Adrenal gland (tissue), 5 donors: ENCODE results near the gene DOCK7.

Source experiments
- CTCF ChIP-seq, 6 experiments: fragments of 450-650 bp in 4 of 6; fragments of 200-600 bp in 2 of 6; sonication (generic) in 1 of 6; IDR thresholded peaks; 1 replicate in 5 of 6; 2 replicates in 1 of 6; pipeline versions ENCODE4 v1.5.1 to v1.8.0; 2016 to 2021; ENCODE audit warnings: antibody characterized with exemption in 6 of 6, mild to moderate bottlenecking in 2 of 6, moderate library complexity in 1 of 6
- POLR2A ChIP-seq, 2 donors: fragments of 450-650 bp; IDR thresholded peaks; one replicate each; pipeline ENCODE4 v1.6.1; 2017; ENCODE audit warnings: antibody characterized with exemption in 2 of 2, mild to moderate bottlenecking in 2 of 2, moderate library complexity in 1 of 2
- donor health status: DM: no; HTN: no; CAD: no.

- TF ChIP-seq POLR2A (IDR thresholded peaks at IDR 0.05) (no peak), CTCF (IDR thresholded peaks at IDR 0.05) (no peak)
These were observed 11.4 kb downstream of the DOCK7 start for GRCh38 chr1:62676611-62677356.
